PFSK-1 (cell line): ENCODE results near the gene SEC31B.

ENCODE experiments used
- FOXP2 ChIP-seq: optimal IDR thresholded peaks from 2 replicates; pipeline ENCODE3; 2011; ENCODE audit warnings: borderline replicate concordance, control low read depth, inconsistent platforms; ENCODE audit not compliant: insufficient read depth; ENCODE audit errors: extremely low read length, extremely low read depth
- POLR2AphosphoS5 ChIP-seq: IDR thresholded peaks from 2 replicates; pipeline ENCODE4 v1.6.1; 2012; ENCODE audit warnings: low read depth, mild to moderate bottlenecking, control low read depth, low read length, moderate library complexity
- REST ChIP-seq, 2 experiments: IDR thresholded peaks; 2 replicates each; pipeline versions ENCODE4 v1.6.1 to v1.8.0; 2011 to 2012; ENCODE audit warnings: low read depth in 2 of 2, low read length in 2 of 2, control low read depth in 1 of 2, inconsistent platforms in 1 of 2, mild to moderate bottlenecking in 1 of 2, moderate library complexity in 1 of 2; ENCODE audit not compliant: insufficient read depth in 1 of 2

GRCh38 chr10:100448951-100449350 lies 70.7 kb downstream of the SEC31B start:
- TF ChIP-seq FOXP2 (no peak), REST (IDR thresholded peaks at IDR 0.05; ENCODE audit: insufficient read depth in 1 of 2, low read depth in 2 of 2, low read length in 2 of 2) (no peak), POLR2AphosphoS5 (no peak)
